ENCODE data around the gene CA12.

DNA sequence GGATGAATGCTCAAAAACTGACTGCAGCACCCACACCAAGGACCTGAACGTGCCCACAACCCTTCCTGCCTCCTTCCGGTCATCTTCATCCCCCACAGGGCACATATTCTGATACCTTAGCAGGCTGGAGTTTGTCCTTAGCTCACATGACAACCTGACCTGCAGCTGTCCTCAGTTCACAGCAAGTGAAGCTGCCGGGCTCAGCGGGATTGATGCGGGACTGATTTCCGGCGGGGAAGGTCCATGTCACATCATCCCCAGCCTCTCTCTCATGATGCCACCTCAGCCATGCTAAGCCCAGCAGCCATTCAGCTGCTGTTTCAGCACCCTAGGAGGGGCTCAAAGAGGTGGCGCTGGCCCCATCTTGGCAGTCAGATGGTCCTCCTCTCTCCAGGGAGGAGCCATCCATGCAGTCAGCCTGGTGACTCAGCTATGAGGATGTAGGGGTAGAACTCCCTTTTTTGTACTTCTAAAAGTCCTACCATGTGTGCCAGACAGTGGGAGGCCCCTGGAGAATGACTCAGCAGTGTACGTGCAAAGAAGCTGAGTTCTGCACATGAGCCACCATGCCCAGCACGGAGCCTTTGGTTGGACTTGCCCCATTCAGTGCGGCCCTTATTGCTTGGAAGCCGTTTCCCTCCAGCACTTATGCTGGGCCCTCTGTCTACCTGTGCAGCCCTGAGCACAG is 9.5 kb downstream of the CA12 start:
- TF ChIP-seq EZH2 (IDR thresholded peaks at IDR 0.05; ENCODE audit: borderline replicate concordance, low read depth, low read length, poor library complexity, severe bottlenecking): no peak
- TF ChIP-seq, protein P1, sequence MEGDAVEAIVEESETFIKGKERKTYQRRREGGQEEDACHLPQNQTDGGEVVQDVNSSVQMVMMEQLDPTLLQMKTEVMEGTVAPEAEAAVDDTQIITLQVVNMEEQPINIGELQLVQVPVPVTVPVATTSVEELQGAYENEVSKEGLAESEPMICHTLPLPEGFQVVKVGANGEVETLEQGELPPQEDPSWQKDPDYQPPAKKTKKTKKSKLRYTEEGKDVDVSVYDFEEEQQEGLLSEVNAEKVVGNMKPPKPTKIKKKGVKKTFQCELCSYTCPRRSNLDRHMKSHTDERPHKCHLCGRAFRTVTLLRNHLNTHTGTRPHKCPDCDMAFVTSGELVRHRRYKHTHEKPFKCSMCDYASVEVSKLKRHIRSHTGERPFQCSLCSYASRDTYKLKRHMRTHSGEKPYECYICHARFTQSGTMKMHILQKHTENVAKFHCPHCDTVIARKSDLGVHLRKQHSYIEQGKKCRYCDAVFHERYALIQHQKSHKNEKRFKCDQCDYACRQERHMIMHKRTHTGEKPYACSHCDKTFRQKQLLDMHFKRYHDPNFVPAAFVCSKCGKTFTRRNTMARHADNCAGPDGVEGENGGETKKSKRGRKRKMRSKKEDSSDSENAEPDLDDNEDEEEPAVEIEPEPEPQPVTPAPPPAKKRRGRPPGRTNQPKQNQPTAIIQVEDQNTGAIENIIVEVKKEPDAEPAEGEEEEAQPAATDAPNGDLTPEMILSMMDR (conservative IDR thresholded peaks at IDR 0.05; ENCODE audit: low read depth, low read length): no peak

All from A673 (cell line).